Activated CD4-positive, alpha-beta memory T cell treated with anti-CD3 and anti-CD28 coated beads, Interleukin-2, amount 10 ng/mL, durations not matched to agents 7 days and 5 days (primary cell): ENCODE data around the gene AGK. TPM values are rescaled to one million over a fixed set of nuclear protein-coding genes. Genes with fewer than 3 reads are reported as not detected.
"Not testable (repeated sequence)": the region's sequence is repeated elsewhere in the genome, so short reads cannot be mapped to it uniquely, and the experiment has no call there.

Source experiments
- CTCF ChIA-PET: fragments of 350-600 bp; sonication (Branson Sonifier 250); formaldehyde crosslinking; loops from one replicate; lab custom pipeline; 2021; ENCODE audit warnings: antibody characterized with exemption, inconsistent platforms; lab: Charles Lee
- POLR2A ChIA-PET: fragments of 350-600 bp; sonication (Branson Sonifier 250); formaldehyde crosslinking; loops from one replicate; lab custom pipeline; 2021; ENCODE audit warnings: antibody characterized with exemption; lab: Charles Lee
- DNase-seq: peaks from one replicate; pipeline ENCODE4 v3.0.0-alpha.2; 2020
- H3K27ac Mint-ChIP-seq: one replicate; pipeline ENCODE4 v1.8.0; 2021; ENCODE audit warnings: mild to moderate bottlenecking, mixed read lengths
- H3K27me3 Mint-ChIP-seq: one replicate; pipeline ENCODE4 v1.8.0; 2021; ENCODE audit warnings: mixed read lengths
- H3K36me3 Mint-ChIP-seq: one replicate; pipeline ENCODE4 v1.8.0; 2021; ENCODE audit warnings: low read depth, mixed read lengths
- H3K4me1 Mint-ChIP-seq: one replicate; pipeline ENCODE4 v1.8.0; 2021; ENCODE audit warnings: mixed read lengths
- H3K4me3 Mint-ChIP-seq: one replicate; pipeline ENCODE4 v1.8.0; 2021; ENCODE audit warnings: mild to moderate bottlenecking, mixed read lengths
- H3K9me3 Mint-ChIP-seq: one replicate; pipeline ENCODE4 v1.8.0; 2021; ENCODE audit warnings: mixed read lengths
- total RNA-seq, 2 experiments: library from RNA; stranded (reverse); gene quantifications; one replicate each; pipeline ENCODE4 v1.2.3, GENCODE V29; 2021

AGK gene
- total RNA-seq, 2 experiments from 2014 or later: 46.9 to 50.4 TPM

- Mint-ChIP-seq H3K27ac (peak overlapping the region; percentile 61), H3K4me3 (no peak overlapping the region), H3K4me1 (peaks cover 48% of the 10 kb centered on the region), H3K36me3 (peaks cover 28% of the 10 kb centered on the region), H3K27me3 (no peaks in the 10 kb centered on the region), H3K9me3 (no peaks in the 10 kb centered on the region)
- POLR2A ChIA-PET: interaction anchor here (2.0 kb wide), 1 partner anchor 62 kb away, joined by 8 read pairs; the partner anchor contains the start of gene SSBP1
- DNase-seq: no peak
- CTCF ChIA-PET: interaction anchor here (4.5 kb wide), 1 partner anchor 61 kb away, joined by 20 read pairs; the partner anchor contains the start of gene SSBP1
These were observed 125.4 kb downstream of the AGK start for GRCh38 chr7:141676618-141677017.

GRCh38 chr7:141679014-141679413, 127.8 kb downstream of the AGK start:
- Mint-ChIP-seq H3K4me1 (peaks cover 48% of the 10 kb centered on the region), H3K4me3 (no peak overlapping the region), H3K9me3 (no peaks in the 10 kb centered on the region), H3K27ac (peak overlapping the region; percentile 59), H3K36me3 (peaks cover 31% of the 10 kb centered on the region), H3K27me3 (no peaks in the 10 kb centered on the region)
- CTCF ChIA-PET: interaction anchor here (0.6 to 1.5 kb wide), 3 partner anchors 11 to 251 kb away, joined by 3 to 7 read pairs (median 3); no protein-coding TSS in a partner anchor
- no peak for DNase-seq
- POLR2A ChIA-PET: interaction anchor here (1.0 to 1.7 kb wide), 5 partner anchors 19 to 121 kb away, joined by 3 to 8 read pairs (median 4); partner anchors contain the start of genes DENND11 and SSBP1

GRCh38 chr7:141685285-141686023, 134.2 kb downstream of the AGK start:
- ChIA-PET POLR2A (no interaction called here), CTCF (interaction anchor here (1.0 to 1.1 kb wide), 2 partner anchors 13 to 52 kb away, joined by 3 read pairs; partner anchors contain the start of gene SSBP1)
- Mint-ChIP-seq H3K36me3 (peaks cover 39% of the 10 kb centered on the region), H3K4me3 (no peak overlapping the region), H3K27ac (no peak overlapping the region), H3K9me3 (no peaks in the 10 kb centered on the region), H3K27me3 (no peaks in the 10 kb centered on the region), H3K4me1 (peaks cover 17% of the 10 kb centered on the region)
- no peak for DNase-seq

- H3K27ac Mint-ChIP-seq: no peak overlapping the region
- H3K36me3 Mint-ChIP-seq: peaks cover 33% of the 10 kb centered on the region
- POLR2A ChIA-PET: no interaction called here
- no peaks in the 10 kb centered on the region for H3K9me3 Mint-ChIP-seq
- H3K4me1 Mint-ChIP-seq: peaks cover 14% of the 10 kb centered on the region
- no peak overlapping the region for H3K4me3 Mint-ChIP-seq
- DNase-seq: no peak
- CTCF ChIA-PET: interaction anchor here (1.0 to 1.1 kb wide), 2 partner anchors 12 to 52 kb away, joined by 3 read pairs; partner anchors contain the start of gene SSBP1
- H3K27me3 Mint-ChIP-seq: no peaks in the 10 kb centered on the region
These were observed 134.9 kb downstream of the AGK start for GRCh38 chr7:141686074-141686473.

GRCh38 chr7:141686670-141687069, 135.5 kb downstream of the AGK start:
- Mint-ChIP-seq H3K36me3 (peaks cover 27% of the 10 kb centered on the region), H3K27ac (no peak overlapping the region), H3K4me3 (no peak overlapping the region), H3K4me1 (peaks cover 14% of the 10 kb centered on the region), H3K27me3 (no peaks in the 10 kb centered on the region), H3K9me3 (no peaks in the 10 kb centered on the region)
- no peak for DNase-seq
- ChIA-PET CTCF (interaction anchor here (1.0 kb wide), 1 partner anchor 12 kb away, joined by 3 read pairs; no protein-coding TSS in a partner anchor), POLR2A (no interaction called here)

- POLR2A ChIA-PET: interaction anchor here (1.2 kb wide), 1 partner anchor 13 kb away, joined by 4 read pairs; the partner anchor contains the start of gene DENND11
- CTCF ChIA-PET: interaction anchor here (0.7 to 1.3 kb wide), 2 partner anchors 13 to 931 kb away, joined by 3 to 5 read pairs; no protein-coding TSS in a partner anchor
- Mint-ChIP-seq H3K9me3 (no peaks in the 10 kb centered on the region), H3K4me3 (no peak overlapping the region), H3K27ac (no peak overlapping the region), H3K36me3 (peaks cover 17% of the 10 kb centered on the region), H3K4me1 (peaks cover 14% of the 10 kb centered on the region), H3K27me3 (no peaks in the 10 kb centered on the region)
- no peak for DNase-seq
These were observed 136.8 kb downstream of the AGK start for GRCh38 chr7:141688043-141688442.

GRCh38 chr7:141689072-141689825, 138.0 kb downstream of the AGK start:
- Mint-ChIP-seq H3K36me3 (peaks cover 15% of the 10 kb centered on the region), H3K4me1 (peaks cover 14% of the 10 kb centered on the region)
- CTCF ChIA-PET: interaction anchor here (0.7 to 1.3 kb wide), 2 partner anchors 11 to 12 kb away, joined by 3 read pairs; no protein-coding TSS in a partner anchor
- not testable (repeated sequence) for H3K4me3 Mint-ChIP-seq, H3K27me3 Mint-ChIP-seq, DNase-seq, H3K9me3 Mint-ChIP-seq, H3K27ac Mint-ChIP-seq
- POLR2A ChIA-PET: interaction anchor here (2.4 kb wide), 1 partner anchor 12 kb away, joined by 9 read pairs; the partner anchor contains the start of gene DENND11

DNA sequence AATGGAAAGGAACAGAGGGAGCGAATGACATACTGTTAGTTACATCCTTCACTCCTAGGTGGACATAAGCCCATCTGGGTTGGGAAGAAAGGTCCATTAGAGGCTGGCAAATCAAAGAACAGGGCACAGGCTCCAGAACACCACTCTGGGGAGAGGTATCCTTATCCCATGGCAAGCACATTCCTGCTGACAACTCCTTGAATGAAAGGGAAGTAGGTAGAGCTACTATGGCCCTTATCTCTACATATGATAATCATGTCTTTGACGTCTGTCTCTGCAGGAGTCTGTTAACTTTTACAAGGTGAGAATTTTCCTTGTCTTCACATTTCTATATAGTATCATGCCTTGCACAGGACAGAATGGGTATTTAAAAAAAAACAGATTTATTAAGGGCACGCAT, 140.3 kb downstream of the AGK start:
- Mint-ChIP-seq H3K4me3 (no peak overlapping the region), H3K9me3 (no peaks in the 10 kb centered on the region), H3K27ac (no peak overlapping the region), H3K36me3 (peaks cover 5% of the 10 kb centered on the region), H3K27me3 (no peaks in the 10 kb centered on the region), H3K4me1 (peaks cover 6% of the 10 kb centered on the region)
- no peak for DNase-seq
- CTCF ChIA-PET: no interaction called here
- POLR2A ChIA-PET: interaction anchor here (2.4 kb wide), 1 partner anchor 10 kb away, joined by 9 read pairs; the partner anchor contains the start of gene DENND11

DNA sequence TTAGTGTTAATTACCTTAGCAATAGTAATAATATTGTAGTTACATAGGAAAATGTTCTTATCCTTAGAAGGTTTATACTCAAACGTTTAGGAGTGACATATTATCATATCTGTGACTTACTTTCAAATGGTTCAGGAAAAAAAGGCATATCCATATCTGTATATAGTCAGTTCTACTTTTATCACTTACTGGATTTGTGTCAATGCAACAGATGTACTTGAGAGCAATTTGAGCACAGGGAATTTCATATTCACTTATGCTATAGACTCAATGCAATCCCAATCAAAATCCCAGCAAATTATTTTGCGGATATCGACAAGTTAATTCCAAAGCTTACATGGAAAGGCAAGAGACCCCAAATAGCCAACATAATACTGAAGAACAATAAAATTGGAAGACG, 140.8 kb downstream of the AGK start:
- Mint-ChIP-seq H3K9me3 (no peaks in the 10 kb centered on the region), H3K27ac (no peak overlapping the region), H3K36me3 (peaks cover 3% of the 10 kb centered on the region), H3K4me1 (peaks cover 3% of the 10 kb centered on the region), H3K4me3 (no peak overlapping the region), H3K27me3 (no peaks in the 10 kb centered on the region)
- no peak for DNase-seq
- CTCF ChIA-PET: no interaction called here
- POLR2A ChIA-PET: no interaction called here

GRCh38 chr7:141693082-141693481, 141.9 kb downstream of the AGK start:
- DNase-seq: no peak
- Mint-ChIP-seq H3K36me3 (no peaks in the 10 kb centered on the region), H3K27me3 (no peaks in the 10 kb centered on the region), H3K4me3 (no peak overlapping the region), H3K9me3 (no peaks in the 10 kb centered on the region), H3K4me1 (peaks cover 3% of the 10 kb centered on the region), H3K27ac (no peak overlapping the region)
- CTCF ChIA-PET: no interaction called here
- POLR2A ChIA-PET: interaction anchor here (1.4 kb wide), 1 partner anchor 9 kb away, joined by 3 read pairs; the partner anchor contains the start of gene DENND11

GRCh38 chr7:141695803-141696289, 144.6 kb downstream of the AGK start:
- H3K36me3 Mint-ChIP-seq: peaks cover 3% of the 10 kb centered on the region
- no peaks in the 10 kb centered on the region for H3K9me3 Mint-ChIP-seq
- ChIA-PET POLR2A (interaction anchor here (1.0 to 2.0 kb wide), 2 partner anchors 13 to 42 kb away, joined by 4 to 10 read pairs; partner anchors contain the start of gene SSBP1), CTCF (interaction anchor here (1.4 kb wide), 1 partner anchor 42 kb away, joined by 10 read pairs; the partner anchor contains the start of gene SSBP1)
- DNase-seq: no peak
- H3K27me3 Mint-ChIP-seq: peaks cover 9% of the 10 kb centered on the region
- no peak overlapping the region for H3K4me3 Mint-ChIP-seq
- peaks cover 22% of the 10 kb centered on the region for H3K4me1 Mint-ChIP-seq
- no peak overlapping the region for H3K27ac Mint-ChIP-seq

DNA sequence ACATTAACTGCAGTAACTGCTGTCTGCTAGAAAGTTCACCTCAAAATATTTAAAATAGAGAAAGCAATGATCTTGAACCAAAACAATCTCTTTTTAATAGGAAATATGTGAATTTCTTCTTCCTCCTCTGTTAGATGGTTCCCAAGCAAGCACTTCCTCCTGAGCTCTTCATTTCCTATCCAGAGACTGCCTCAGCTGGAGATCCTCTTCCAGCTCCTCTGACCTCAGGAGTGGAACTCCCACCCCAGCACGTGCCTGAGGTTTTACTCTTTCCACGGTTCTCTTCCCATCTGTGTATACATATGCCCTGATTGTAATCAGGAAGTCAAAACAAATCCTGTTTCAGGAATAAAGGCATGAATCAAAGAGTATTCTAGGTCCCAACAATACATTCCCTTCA, 145.1 kb downstream of the AGK start:
- Mint-ChIP-seq H3K4me1 (peaks cover 25% of the 10 kb centered on the region), H3K4me3 (no peak overlapping the region), H3K27ac (no peak overlapping the region), H3K36me3 (peaks cover 4% of the 10 kb centered on the region), H3K27me3 (peaks cover 12% of the 10 kb centered on the region), H3K9me3 (no peaks in the 10 kb centered on the region)
- no peak for DNase-seq
- ChIA-PET CTCF (interaction anchor here (1.4 kb wide), 1 partner anchor 42 kb away, joined by 10 read pairs; the partner anchor contains the start of gene SSBP1), POLR2A (interaction anchor here (1.0 to 2.0 kb wide), 2 partner anchors 13 to 42 kb away, joined by 4 to 10 read pairs; partner anchors contain the start of gene SSBP1)
